ENCODE measurements around the gene OLFM3.

OLFM3 gene

GRCh38 chr1:101849356-101849755 lies 147.4 kb downstream of the OLFM3 start:
- TF ChIP-seq CTCF (IDR thresholded peaks at IDR 0.05) = no peak

- TF ChIP-seq CTCF (IDR thresholded peaks at IDR 0.05) = no peak
Measured at GRCh38 chr1:101847626-101848025, 149.1 kb downstream of the OLFM3 start.

GRCh38 chr1:101846820-101847219 lies 149.9 kb downstream of the OLFM3 start:
- TF ChIP-seq CTCF (IDR thresholded peaks at IDR 0.05) = no peak

- no peak for TF ChIP-seq CTCF (IDR thresholded peaks at IDR 0.05)
Measured at GRCh38 chr1:101843160-101843559, 153.6 kb downstream of the OLFM3 start.

GRCh38 chr1:101841824-101842223 lies 154.9 kb downstream of the OLFM3 start:
- no peak for TF ChIP-seq CTCF (IDR thresholded peaks at IDR 0.05)

GRCh38 chr1:101835988-101836387 lies 160.7 kb downstream of the OLFM3 start:
- TF ChIP-seq CTCF (IDR thresholded peaks at IDR 0.05) = no peak

- TF ChIP-seq CTCF (IDR thresholded peaks at IDR 0.05) = no peak
Measured at GRCh38 chr1:101833312-101833711, 163.4 kb downstream of the OLFM3 start.

- TF ChIP-seq CTCF (IDR thresholded peaks at IDR 0.05) = no peak
Measured at GRCh38 chr1:101826416-101826815, 170.3 kb downstream of the OLFM3 start.

Data from LNCAP (cell line).